HG02885 (cell line): ENCODE measurements around the gene MRPL55.

Source experiments
- ATAC-seq: cut with Tn5 transposase; IDR thresholded peaks from one replicate; pipeline ENCODE4 v1.9.1; 2021; ENCODE audit warnings: mild to moderate bottlenecking; ENCODE audit not compliant: unreplicated experiment, poor library complexity

The MRPL55 gene

GRCh38 chr1:228074954-228075730 lies 34.0 kb downstream of the MRPL55 start:
- ATAC-seq, result no peak

- ATAC-seq, result no peak
Observed at GRCh38 chr1:228073857-228074545, 35.1 kb downstream of the MRPL55 start.

DNA sequence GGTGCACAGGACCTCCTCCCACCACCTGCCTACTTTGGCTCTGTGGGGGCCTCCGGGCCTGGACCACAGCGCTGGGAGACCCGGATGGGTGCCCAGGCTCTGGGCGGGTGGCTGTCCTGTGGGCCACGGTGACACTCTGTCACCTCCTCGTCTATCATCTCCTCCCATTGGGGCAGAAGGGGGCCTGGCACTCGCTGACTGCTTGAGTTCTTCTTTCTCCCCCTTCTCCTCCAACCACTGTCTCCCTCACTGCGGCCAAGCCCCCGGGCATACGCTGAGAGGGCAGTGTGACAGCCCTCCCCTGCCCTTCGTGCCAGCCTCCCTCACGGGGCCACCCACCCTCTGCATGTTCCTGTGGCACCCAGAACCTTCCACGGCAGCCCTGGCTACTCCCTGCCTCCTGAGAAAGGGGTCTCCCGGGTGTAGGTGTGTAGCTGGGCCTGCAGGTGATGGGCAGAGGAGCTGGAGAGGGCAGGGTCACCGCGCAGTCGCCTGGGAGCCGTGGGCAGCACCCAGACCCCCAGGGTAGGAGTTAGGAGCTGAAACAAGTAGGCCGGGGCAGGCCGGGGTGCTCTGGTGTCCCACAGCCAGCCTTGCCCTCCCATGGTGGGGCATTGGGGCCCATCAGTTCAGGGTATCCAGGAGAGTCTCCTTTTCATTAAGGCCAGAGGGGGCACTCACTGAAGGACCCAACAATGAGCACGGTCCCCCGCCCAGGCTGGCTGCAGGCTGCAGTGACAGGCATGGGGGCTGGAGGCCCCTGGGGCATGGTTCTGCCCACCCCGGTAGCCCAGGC lies 35.8 kb downstream of the MRPL55 start:
- ATAC-seq, result no peak

- no peak for ATAC-seq
Observed at GRCh38 chr1:228072658-228073043, 36.4 kb downstream of the MRPL55 start.

- ATAC-seq, result no peak
Observed at GRCh38 chr1:228071839-228072657, 37.1 kb downstream of the MRPL55 start.

- no peak for ATAC-seq
Observed at GRCh38 chr1:228070851-228071250, 38.2 kb downstream of the MRPL55 start.

DNA sequence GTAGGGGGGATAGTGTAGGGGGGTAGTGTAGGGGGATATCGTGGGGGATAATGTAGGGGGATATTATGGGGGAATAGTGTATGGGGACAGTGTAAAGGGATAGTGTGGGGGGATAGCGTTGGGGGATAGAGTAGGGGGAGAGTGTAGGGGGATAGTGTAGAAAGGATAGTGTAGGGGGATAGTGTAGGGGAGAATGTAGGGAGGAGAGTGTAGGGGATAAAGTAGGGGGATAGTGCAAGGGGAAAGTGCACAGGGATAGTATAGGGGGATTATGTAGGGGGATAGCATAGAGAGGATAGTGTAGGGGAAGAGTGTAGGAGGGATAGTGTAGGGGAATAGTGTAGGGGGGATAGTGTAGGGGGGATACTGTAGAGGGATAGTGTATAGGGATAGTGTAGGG lies 38.9 kb downstream of the MRPL55 start:
- ATAC-seq, result no peak

DNA sequence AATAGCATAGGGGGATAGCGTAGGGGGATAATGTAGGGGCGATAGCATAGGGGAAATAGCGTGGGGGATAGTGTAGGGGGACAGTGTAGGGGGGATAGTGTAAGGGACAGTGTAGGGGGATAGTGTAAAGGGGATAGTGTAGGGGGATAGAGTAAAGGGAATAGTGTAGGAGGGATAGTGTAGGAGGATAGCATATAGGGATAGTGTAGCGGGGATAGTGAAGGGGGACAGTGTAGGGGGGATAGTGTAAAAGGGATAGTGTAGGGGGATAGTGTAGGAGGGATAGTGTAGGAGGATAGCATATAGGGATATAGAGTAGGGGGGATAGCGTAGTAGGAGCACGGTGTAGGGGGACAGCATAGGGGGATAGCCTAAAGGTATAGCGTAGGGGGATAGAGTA lies 40.7 kb downstream of the MRPL55 start:
- ATAC-seq, result no peak

DNA sequence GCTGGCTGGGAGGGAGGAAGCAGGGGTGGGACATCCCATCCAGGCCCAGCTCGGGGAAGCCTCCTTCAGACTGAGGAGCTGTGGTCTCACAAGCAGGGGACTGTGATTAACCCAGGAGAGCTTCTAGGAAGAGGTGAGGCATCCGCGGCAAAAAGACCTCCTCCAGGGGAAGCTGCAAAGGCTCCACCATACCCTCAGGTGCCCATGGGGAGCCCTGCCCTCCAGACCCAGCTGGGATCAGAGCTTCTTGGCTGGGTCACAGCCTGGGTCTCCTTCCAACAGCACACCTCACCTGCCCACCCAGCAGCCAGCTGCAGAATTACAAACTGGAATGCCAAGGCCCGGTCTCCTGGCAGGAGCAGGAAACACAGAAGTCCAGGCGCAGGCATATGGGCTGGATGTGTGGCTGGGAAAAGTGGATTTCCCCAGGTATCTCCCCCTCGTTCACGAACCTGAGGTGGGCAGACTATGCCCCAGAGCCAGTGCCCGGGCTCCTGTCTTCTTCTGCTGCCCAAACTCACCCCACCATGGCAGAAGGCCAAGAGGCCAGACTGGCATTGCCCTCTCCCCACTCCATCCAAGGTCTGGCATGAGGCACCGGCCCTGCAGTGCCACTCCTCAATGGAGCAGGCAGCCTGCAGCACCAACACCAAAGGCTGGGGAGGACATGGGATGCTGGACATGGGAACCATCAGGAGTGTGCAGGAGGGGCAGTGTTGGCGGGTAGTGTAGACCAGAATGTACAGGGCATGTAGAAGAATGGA lies 42.0 kb downstream of the MRPL55 start:
- no peak for ATAC-seq

- no peak for ATAC-seq
Observed at GRCh38 chr1:228066416-228066815, 42.7 kb downstream of the MRPL55 start.

- ATAC-seq, result no peak
Observed at GRCh38 chr1:228065543-228066347, 43.4 kb downstream of the MRPL55 start.

- no peak for ATAC-seq
Observed at GRCh38 chr1:228064741-228065542, 44.2 kb downstream of the MRPL55 start.

- no peak for ATAC-seq
Observed at GRCh38 chr1:228064296-228064695, 44.8 kb downstream of the MRPL55 start.

GRCh38 chr1:228063251-228064191 lies 45.6 kb downstream of the MRPL55 start:
- ATAC-seq, result no peak

DNA sequence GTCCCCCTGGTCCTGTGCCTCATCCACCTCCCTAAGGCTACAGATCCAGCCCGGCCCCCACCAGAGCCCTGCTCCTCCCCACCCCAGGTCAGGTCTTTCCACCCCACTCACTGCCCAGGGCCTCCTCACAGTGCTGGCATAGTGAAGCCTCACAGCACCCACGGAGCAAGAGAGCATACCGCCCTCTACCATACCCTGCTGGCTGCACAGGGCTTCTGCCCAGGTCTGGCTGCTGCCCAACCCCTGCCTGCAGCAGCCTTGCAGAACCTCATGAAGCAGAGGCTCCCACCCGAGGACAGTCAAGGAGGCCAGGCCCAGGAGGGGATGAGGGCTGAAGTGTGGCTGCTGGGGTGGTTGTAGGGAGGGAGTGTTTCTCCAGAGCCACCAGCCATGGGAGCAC lies 46.3 kb downstream of the MRPL55 start:
- ATAC-seq, result no peak

DNA sequence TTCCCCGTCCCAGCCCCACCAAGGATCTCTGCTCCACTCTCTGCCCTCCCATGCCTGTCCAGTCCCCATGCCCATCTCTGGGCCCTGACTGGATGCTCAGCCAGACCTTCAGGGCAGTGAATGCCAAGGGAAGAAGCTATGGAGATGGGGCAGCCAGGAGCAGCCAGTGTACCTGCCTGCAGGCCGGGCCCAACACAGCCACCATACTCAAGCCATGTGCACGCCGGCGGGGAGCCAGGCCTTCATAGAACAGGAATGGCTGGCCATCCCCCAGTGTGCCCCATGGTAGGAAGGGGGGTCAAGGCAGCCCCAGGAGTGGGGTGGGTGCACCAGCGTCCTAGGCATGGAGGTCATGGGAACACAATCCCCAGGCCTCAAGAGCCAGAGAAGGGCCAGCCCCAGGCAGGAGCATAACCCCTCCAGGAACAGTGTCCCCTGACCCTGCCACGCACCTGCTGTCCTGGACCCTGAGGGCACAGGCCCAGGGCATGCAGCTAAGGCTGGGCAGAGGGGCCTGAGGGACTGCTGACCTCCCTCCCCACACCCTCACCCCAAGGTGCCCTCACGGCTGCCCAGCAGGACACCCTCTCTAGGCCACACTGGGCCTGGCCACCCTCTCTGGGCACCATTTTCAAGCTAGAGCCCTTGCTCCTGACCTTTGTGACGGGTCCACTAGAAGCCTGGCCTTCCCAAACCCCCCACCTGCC lies 46.9 kb downstream of the MRPL55 start:
- no peak for ATAC-seq
